H1 (cell line): ENCODE data around the gene CRB2. TPM values are rescaled to one million over a fixed set of nuclear protein-coding genes. Genes with fewer than 3 reads are reported as not detected.
A peak's percentile ranks its signal among the peaks of the same experiment; 100 is the strongest.

Experiments used
- CTCF ChIA-PET: fragments of 300-600 bp; sonication (Branson Sonifier 250); formaldehyde crosslinking; loops from one replicate; lab custom pipeline; 2021; ENCODE audit not compliant: partially characterized antibody; lab: Charles Lee
- POLR2A ChIA-PET: fragments of 300-600 bp; sonication (Branson Sonifier 250); formaldehyde crosslinking; loops from one replicate; lab custom pipeline; 2021; ENCODE audit warnings: inconsistent platforms; ENCODE audit not compliant: partially characterized antibody; lab: Charles Lee
- DNase-seq, 2 experiments: peaks; one replicate each; pipeline versions ENCODE4 v3.0.0 to v3.0.0-alpha.2; 2010 to 2022; ENCODE audit warnings: low spot score in 2 of 2, low read depth in 1 of 2, mixed read lengths in 1 of 2
- FAIRE-seq: peaks from 2 replicates; lab custom pipeline; 2011; peaks lifted over from hg19 to GRCh38; lab: Jason Lieb, UNC
- H2AFZ ChIP-seq: 2 replicates; pipeline ENCODE4 v1.8.1; 2012; ENCODE audit warnings: low read length, inconsistent platforms
- H2AK5ac ChIP-seq: 2 replicates; pipeline ENCODE4 v1.6.1; 2013; ENCODE audit warnings: low read depth, low read length
- H2BK120ac ChIP-seq: replicated peaks from 2 replicates; pipeline ENCODE3; 2013; ENCODE audit warnings: low read depth, low read length, inconsistent platforms
- H2BK12ac ChIP-seq: 2 replicates; pipeline ENCODE4 v1.6.1; 2013; ENCODE audit warnings: low read depth, low read length
- H2BK15ac ChIP-seq: 2 replicates; pipeline ENCODE4 v1.6.1; 2013; ENCODE audit warnings: low read length
- H2BK20ac ChIP-seq: 2 replicates; pipeline ENCODE4 v1.6.1; 2013; ENCODE audit warnings: low read length
- H2BK5ac ChIP-seq: 2 replicates; pipeline ENCODE4 v1.6.1; 2013; ENCODE audit warnings: low read depth, low read length
- H3K14ac ChIP-seq: 2 replicates; pipeline ENCODE4 v1.6.1; 2013; ENCODE audit warnings: inconsistent platforms; ENCODE audit not compliant: insufficient read length
- H3K18ac ChIP-seq: 2 replicates; pipeline ENCODE4 v1.6.1; 2013; ENCODE audit warnings: low read length; ENCODE audit errors: extremely low read depth
- H3K23ac ChIP-seq: 2 replicates; pipeline ENCODE4 v1.6.1; 2013; ENCODE audit warnings: inconsistent platforms; ENCODE audit not compliant: insufficient read length
- H3K23me2 ChIP-seq: 2 replicates; pipeline ENCODE4 v1.6.1; 2013; ENCODE audit warnings: low read depth, low read length
- H3K27ac ChIP-seq: 2 replicates; pipeline ENCODE4 v1.6.1; 2011; ENCODE audit warnings: low read depth, low read length, inconsistent platforms
- H3K27me3 ChIP-seq, 4 experiments: replicated peaks in 1 of 4; 1 replicate in 1 of 4; 2 replicates in 3 of 4; pipeline versions ENCODE4 v1.6.1 to v1.8.1; 2011 to 2013; ENCODE audit warnings: low read length in 3 of 4, mild to moderate bottlenecking in 3 of 4, inconsistent platforms in 2 of 4, mixed read lengths in 2 of 4, moderate library complexity in 1 of 4; ENCODE audit not compliant: control insufficient read depth in 3 of 4, insufficient read depth in 3 of 4; ENCODE audit errors: extremely low read depth in 1 of 4
- H3K36me3 ChIP-seq, 4 experiments: 2 replicates each; pipeline versions ENCODE4 v1.6.1 to v1.8.1; 2011 to 2013; ENCODE audit warnings: mild to moderate bottlenecking in 4 of 4, low read length in 3 of 4, moderate library complexity in 2 of 4, control low read depth in 1 of 4, inconsistent platforms in 1 of 4; ENCODE audit not compliant: insufficient read depth in 4 of 4, control insufficient read depth in 2 of 4
- H3K4ac ChIP-seq: replicated peaks from 2 replicates; pipeline ENCODE3; 2013; ENCODE audit warnings: low read length, low read depth, mixed read lengths, inconsistent platforms; ENCODE audit not compliant: insufficient read length
- H3K4me1 ChIP-seq, 4 experiments: replicated peaks in 1 of 4; 1 replicate in 1 of 4; 2 replicates in 3 of 4; pipeline versions ENCODE4 v1.6.1 to v1.8.1; 2011 to 2013; ENCODE audit warnings: low read length in 3 of 4, inconsistent platforms in 2 of 4, mixed read lengths in 1 of 4; ENCODE audit not compliant: insufficient read depth in 4 of 4, control insufficient read depth in 3 of 4
- H3K4me2 ChIP-seq, 2 experiments: 2 replicates each; pipeline versions ENCODE4 v1.6.1 to v1.8.1; 2011 to 2013; ENCODE audit warnings: low read depth in 2 of 2, low read length in 2 of 2, control low read depth in 1 of 2, inconsistent platforms in 1 of 2, mild to moderate bottlenecking in 1 of 2; ENCODE audit not compliant: insufficient read depth in 1 of 2
- H3K4me3 ChIP-seq, 4 experiments: fragments of 200-600, 300-600 bp in 1 of 4; sonication (generic), shearing (Covaris generic), sonication (Bioruptor Twin) in 1 of 4; 2 replicates each; pipeline versions ENCODE4 v1.5.1 to v1.8.1; 2011 to 2016; ENCODE audit warnings: low read length in 4 of 4, low read depth in 3 of 4, control low read depth in 2 of 4, inconsistent platforms in 2 of 4, mild to moderate bottlenecking in 2 of 4, mixed read lengths in 1 of 4, moderate library complexity in 1 of 4; ENCODE audit not compliant: insufficient read depth in 2 of 4; ENCODE audit errors: extremely low read depth in 1 of 4
- H3K56ac ChIP-seq: replicated peaks from 2 replicates; pipeline ENCODE3; 2013; ENCODE audit warnings: low read depth, mild to moderate bottlenecking, mixed read lengths, low read length, inconsistent platforms; ENCODE audit not compliant: insufficient read length
- H3K79me1 ChIP-seq: 2 replicates; pipeline ENCODE4 v1.6.1; 2013; ENCODE audit warnings: low read depth, low read length, control low read depth
- H3K79me2 ChIP-seq, 2 experiments: 2 replicates each; pipeline versions ENCODE4 v1.6.1 to v1.8.1; 2012 to 2013; ENCODE audit warnings: low read length in 2 of 2, mild to moderate bottlenecking in 2 of 2, inconsistent platforms in 1 of 2; ENCODE audit not compliant: insufficient read depth in 2 of 2, control insufficient read depth in 1 of 2
- H3K9ac ChIP-seq, 4 experiments: replicated peaks in 1 of 4; 1 replicate in 1 of 4; 2 replicates in 3 of 4; pipeline versions ENCODE4 v1.6.1 to v1.8.1; 2011 to 2013; ENCODE audit warnings: low read depth in 3 of 4, low read length in 3 of 4, control low read depth in 2 of 4, mild to moderate bottlenecking in 2 of 4, moderate library complexity in 2 of 4, inconsistent platforms in 1 of 4; ENCODE audit errors: extremely low read depth in 1 of 4
- H3K9me3 ChIP-seq, 2 experiments: 2 replicates each; pipeline versions ENCODE4 v1.6.1 to v1.8.1; 2012 to 2013; ENCODE audit warnings: mild to moderate bottlenecking in 2 of 2, moderate library complexity in 2 of 2, control low read depth in 1 of 2, inconsistent platforms in 1 of 2, low read depth in 1 of 2, low read length in 1 of 2, mixed read lengths in 1 of 2; ENCODE audit not compliant: insufficient read depth in 2 of 2
- H4K20me1 ChIP-seq, 2 experiments: replicated peaks in 1 of 2; 2 replicates each; pipeline versions ENCODE3 to v1.8.1; 2011 to 2013; ENCODE audit warnings: inconsistent platforms in 2 of 2, low read length in 2 of 2, mild to moderate bottlenecking in 1 of 2; ENCODE audit not compliant: insufficient read depth in 2 of 2, control insufficient read depth in 1 of 2
- H4K5ac ChIP-seq: 2 replicates; pipeline ENCODE4 v1.6.1; 2013; ENCODE audit warnings: low read length, low read depth, mixed read lengths, inconsistent platforms; ENCODE audit not compliant: insufficient read length
- H4K8ac ChIP-seq: 2 replicates; pipeline ENCODE4 v1.8.0; 2013; ENCODE audit warnings: mild to moderate bottlenecking, moderate library complexity, low read length, inconsistent platforms; ENCODE audit not compliant: insufficient read depth; ENCODE audit errors: extremely low read depth
- H4K91ac ChIP-seq: replicated peaks from 2 replicates; pipeline ENCODE3; 2013; ENCODE audit warnings: low read length, mixed read lengths, inconsistent platforms; ENCODE audit not compliant: insufficient read length
- ASH2L ChIP-seq: fragments of 200-600, 300-600 bp; sonication (generic); IDR thresholded peaks from one replicate; pipeline ENCODE4 v1.7.1; 2017; ENCODE audit warnings: low read length
- CTBP2 ChIP-seq: IDR thresholded peaks from 2 replicates; pipeline ENCODE4 v1.7.0; 2011; ENCODE audit warnings: borderline replicate concordance, mild to moderate bottlenecking, moderate library complexity, mixed read lengths, low read length; ENCODE audit not compliant: insufficient read depth, insufficient read length
- E2F6 ChIP-seq: IDR thresholded peaks from 2 replicates; pipeline ENCODE4 v1.6.1; 2012; ENCODE audit warnings: inconsistent platforms
- HDAC6 ChIP-seq: IDR thresholded peaks from one replicate; pipeline ENCODE4 v1.7.1; 2012; ENCODE audit warnings: low read depth, mild to moderate bottlenecking, inconsistent platforms, low read length, moderate library complexity
- MAFK ChIP-seq: IDR thresholded peaks from 2 replicates; pipeline ENCODE4 v1.6.1; 2012; ENCODE audit warnings: low read depth, mild to moderate bottlenecking, improper control_type of control experiment, low read length
- POLR2A ChIP-seq, 2 experiments: IDR thresholded peaks; 1 replicate in 1 of 2; 2 replicates in 1 of 2; pipeline ENCODE4 v1.6.1; 2011; ENCODE audit warnings: low read depth in 2 of 2, low read length in 2 of 2, mild to moderate bottlenecking in 2 of 2; ENCODE audit errors: control extremely low read depth in 1 of 2
- RBBP5 ChIP-seq: IDR thresholded peaks from 2 replicates; pipeline ENCODE4 v1.7.1; 2012; ENCODE audit warnings: low read depth, mild to moderate bottlenecking, inconsistent platforms, low read length, moderate library complexity, borderline replicate concordance
- RNF2 ChIP-seq: fragments of 200-900, 300-1000 bp; sonication (generic); IDR thresholded peaks from 2 replicates; pipeline ENCODE4 v1.7.1; 2016; ENCODE audit warnings: borderline replicate concordance, low read depth, mild to moderate bottlenecking, antibody characterized with exemption, low read length; ENCODE audit not compliant: poor library complexity, severe bottlenecking; ENCODE audit errors: missing control alignments
- SUZ12 ChIP-seq: fragments of 200-600 bp; sonication (generic); IDR thresholded peaks from 2 replicates; pipeline ENCODE4 v1.6.1; 2012; ENCODE audit warnings: mild to moderate bottlenecking, inconsistent platforms, low read length, moderate library complexity, mixed read lengths
- TAF1 ChIP-seq: IDR thresholded peaks from 2 replicates; pipeline ENCODE4 v1.6.1; 2011; ENCODE audit warnings: mild to moderate bottlenecking, low read depth, low read length
- ZNF274 ChIP-seq: IDR thresholded peaks from 2 replicates; pipeline ENCODE4 v1.7.0; 2012; ENCODE audit warnings: low read length, borderline replicate concordance; ENCODE audit errors: extremely low read depth
- WGBS, 2 experiments: shearing (Covaris generic) in 1 of 2; methylation state at CpG; one replicate each; pipeline versions ENCODE4 v1.1.6 to v1.1.7; 2013 to 2015; ENCODE audit warnings: low lambda C conversion rate in 2 of 2, mixed read lengths in 2 of 2, inconsistent platforms in 1 of 2, low coverage in 1 of 2, missing lambda C conversion rate in 1 of 2; ENCODE audit not compliant: insufficient replicate concordance in 2 of 2, insufficient coverage in 1 of 2, insufficient read length in 1 of 2; ENCODE audit errors: extremely low coverage in 1 of 2, missing lambda C conversion rate in 1 of 2; 5-methylcytosine and 5-hydroxymethylcytosine counted together
- polyA plus RNA-seq, 7 experiments: library from polyadenylated mRNA; depleted of rRNA in 3 of 7; stranded (reverse) in 5 of 7; unstranded in 2 of 7; fragments of >200 nt in 5 of 7; fragments of 200-250 nt in 2 of 7; gene quantifications; 1 replicate in 5 of 7; 2 replicates in 1 of 7; 4 replicates in 1 of 7; pipeline versions ENCODE4 v1.2.1 to v1.2.3, GENCODE V29; 2011 to 2013; ENCODE audit warnings: missing spikeins in 2 of 7, mixed read lengths in 2 of 7
- total RNA-seq: library from RNA; stranded (reverse); fragmentation: NEBNext Ultra II Directional; extraction: Animal tissue kit (Norgen Biotek cat#: 25700); gene quantifications from 2 replicates; pipeline ENCODE4 v1.2.1, GENCODE V29; 2021

Gene CRB2
- total and polyA plus RNA-seq, 2 of the 8 experiments (the other 6 are each of a cell fraction or from before 2014, with no cell fraction given), result 4.0 to 8.4 TPM

GRCh38 chr9:123373447-123373923 lies 17.5 kb downstream of the CRB2 start:
- ChIA-PET POLR2A (no interaction called here), CTCF (interaction anchor here (29.0 kb wide), 1 partner anchor 15 kb away, joined by 668 read pairs; the partner anchor contains the start of gene CRB2)
- no peak overlapping the region for H4K91ac ChIP-seq
- no peak overlapping the region for H3K23ac ChIP-seq
- no peaks in the 10 kb centered on the region for H3K9me3 ChIP-seq
- H2BK120ac ChIP-seq, result no peak overlapping the region
- no peak for DNase-seq
- peaks cover 0 to 5% (median 2%) of the 10 kb centered on the region in 4 experiments; a peak in 2 of 8 replicates for H3K36me3 ChIP-seq
- no peak overlapping the region for H2AFZ ChIP-seq
- peak overlapping the region; percentile 43 to 59 for H3K4me2 ChIP-seq
- H3K4me1 ChIP-seq, result peaks cover 0 to 19% (median 10%) of the 10 kb centered on the region in 4 experiments; a peak in 6 of 7 replicates
- H3K14ac ChIP-seq, result no peak overlapping the region
- H3K27me3 ChIP-seq, result peaks cover 0 to 31% (median 22%) of the 10 kb centered on the region in 4 experiments; a peak in 5 of 7 replicates
- no peak overlapping the region; the same call in 1 of the 2 replicates for H3K18ac ChIP-seq
- H3K4me3 ChIP-seq, result peak overlapping the region in 2 of 4 experiments; percentile 5 to 50; a peak in 4 of 8 replicates
- no peak overlapping the region for H2AK5ac ChIP-seq
- no peak overlapping the region for H3K56ac ChIP-seq
- H3K27ac ChIP-seq, result no peak overlapping the region
- TF ChIP-seq RNF2 (peak; percentile 40), ASH2L (no peak), E2F6 (peak; percentile 31; the same call in 1 of the 2 replicates), SUZ12 (peak; percentile 49; the same call in 1 of the 2 replicates), POLR2A (IDR thresholded peaks at IDR 0.05; ENCODE audit: control extremely low read depth in 1 of 2, low read depth in 2 of 2, low read length in 2 of 2) (no peak; a peak in 1 of 3 replicates), ZNF274 (no peak), RBBP5 (no peak), HDAC6 (no peak), TAF1 (no peak), CTBP2 (peak; percentile 25), MAFK (no peak)
- H4K20me1 ChIP-seq, result peaks cover 7 to 12% of the 10 kb centered on the region in 2 experiments
- H4K8ac ChIP-seq, result peak overlapping the region; percentile 87
- 0 out of 2 replicates have a peak, but pooled peaks cover 3% of the 10 kb centered on the region for H3K23me2 ChIP-seq
- no peak overlapping the region for H2BK12ac ChIP-seq
- H2BK20ac ChIP-seq, result no peak overlapping the region
- no peak overlapping the region; the same call in 1 of the 2 replicates for H2BK5ac ChIP-seq
- no peak for FAIRE-seq
- 47% methylated on average over 59 of the region's 60 CpGs; no CpG with 5 or more reads in 1 of the 2 experiments for WGBS, 2 experiments
- H3K79me1 ChIP-seq, result no peaks in the 10 kb centered on the region
- H2BK15ac ChIP-seq, result no peak overlapping the region
- peak overlapping the region; percentile 33 for H3K4ac ChIP-seq
- no peak overlapping the region for H3K9ac ChIP-seq
- H4K5ac ChIP-seq, result no peak overlapping the region
- H3K79me2 ChIP-seq, result no peaks in the 10 kb centered on the region
